Stimulated activated effector memory CD8-positive, alpha-beta T cell treated with anti-CD3 and anti-CD28 coated beads, Interleukin-12 subunit alpha, Interleukin-12 subunit beta, amount 100 ng/mL, for 72 hours (primary cell): ENCODE results near the gene RAPGEF2.
"Not testable (repeated sequence)": the region's sequence is repeated elsewhere in the genome, so short reads cannot be mapped to it uniquely, and the experiment has no call there.

Experiments used
- ATAC-seq: fragments of 150-1000 bp; cut with Tn5 transposase; 2 replicates; pipeline ENCODE4 v1.10.0; 2021
- DNase-seq, 2 donors: peaks; one replicate each; pipeline ENCODE4 v3.0.0; 2021 to 2022; ENCODE audit warnings: low spot score in 2 of 2
- H3K27ac Mint-ChIP-seq: one replicate; pipeline ENCODE4 v1.8.0; 2022; ENCODE audit warnings: mild to moderate bottlenecking, mixed read lengths
- H3K36me3 Mint-ChIP-seq: one replicate; pipeline ENCODE4 v1.8.0; 2022; ENCODE audit warnings: mild to moderate bottlenecking, mixed read lengths
- H3K4me1 Mint-ChIP-seq: one replicate; pipeline ENCODE4 v1.8.0; 2022; ENCODE audit warnings: mixed read lengths
- H3K4me3 Mint-ChIP-seq: one replicate; pipeline ENCODE4 v1.8.0; 2022; ENCODE audit warnings: mild to moderate bottlenecking, mixed read lengths
- H3K9me3 Mint-ChIP-seq: one replicate; pipeline ENCODE4 v1.8.0; 2022; ENCODE audit warnings: mixed read lengths

RAPGEF2 gene

GRCh38 chr4:159183885-159184605 lies 81.2 kb downstream of the RAPGEF2 start:
- H3K4me1 Mint-ChIP-seq, result peaks cover 26% of the 10 kb centered on the region
- not testable (repeated sequence) for ATAC-seq, H3K4me3 Mint-ChIP-seq, DNase-seq, H3K9me3 Mint-ChIP-seq, H3K36me3 Mint-ChIP-seq, H3K27ac Mint-ChIP-seq

- no peak overlapping the region for H3K27ac Mint-ChIP-seq
- no peak overlapping the region for H3K4me3 Mint-ChIP-seq
- no peaks in the 10 kb centered on the region for H3K36me3 Mint-ChIP-seq
- no peaks in the 10 kb centered on the region for H3K9me3 Mint-ChIP-seq
- DNase-seq, result no peak
- peaks cover 12% of the 10 kb centered on the region for H3K4me1 Mint-ChIP-seq
- peak; percentile 58 for ATAC-seq
Measured at GRCh38 chr4:159185591-159186023, 82.7 kb downstream of the RAPGEF2 start.

DNA sequence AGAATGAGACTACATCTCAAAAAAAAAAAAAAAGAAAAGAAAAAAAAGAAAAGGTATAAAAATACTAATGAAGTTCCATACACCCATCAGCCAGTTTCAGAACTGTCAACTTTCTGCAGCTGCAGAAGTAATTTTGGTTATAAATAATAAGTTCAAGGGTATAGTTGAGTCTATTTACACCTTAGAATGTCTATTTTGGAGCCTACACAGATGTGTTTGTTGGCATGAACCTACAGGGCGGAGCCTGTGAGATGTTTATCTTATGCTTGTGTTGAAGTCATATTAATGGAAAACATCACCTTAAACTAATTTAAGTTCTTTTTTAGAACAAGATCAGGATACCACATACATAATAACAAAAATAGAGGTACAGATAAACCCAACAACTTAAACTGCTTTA lies 85.8 kb downstream of the RAPGEF2 start:
- H3K9me3 Mint-ChIP-seq, result no peaks in the 10 kb centered on the region
- no peak overlapping the region for H3K27ac Mint-ChIP-seq
- H3K4me3 Mint-ChIP-seq, result no peak overlapping the region
- ATAC-seq (no peak), DNase-seq (no peak)
- H3K4me1 Mint-ChIP-seq, result peaks cover 12% of the 10 kb centered on the region
- H3K36me3 Mint-ChIP-seq, result no peaks in the 10 kb centered on the region

- DNase-seq (no peak), ATAC-seq (no peak)
- no peak overlapping the region for H3K27ac Mint-ChIP-seq
- peaks cover 4% of the 10 kb centered on the region for H3K36me3 Mint-ChIP-seq
- H3K4me1 Mint-ChIP-seq, result peaks cover 2% of the 10 kb centered on the region
- H3K4me3 Mint-ChIP-seq, result no peak overlapping the region
- no peaks in the 10 kb centered on the region for H3K9me3 Mint-ChIP-seq
Measured at GRCh38 chr4:159190651-159191050, 87.8 kb downstream of the RAPGEF2 start.

- H3K36me3 Mint-ChIP-seq, result peaks cover 5% of the 10 kb centered on the region
- ATAC-seq, result no peak
- no peak overlapping the region for H3K27ac Mint-ChIP-seq
- H3K9me3 Mint-ChIP-seq, result no peaks in the 10 kb centered on the region
- no peak overlapping the region for H3K4me3 Mint-ChIP-seq
- no peaks in the 10 kb centered on the region for H3K4me1 Mint-ChIP-seq
- no peak for DNase-seq
Measured at GRCh38 chr4:159191989-159192388, 89.1 kb downstream of the RAPGEF2 start.

DNA sequence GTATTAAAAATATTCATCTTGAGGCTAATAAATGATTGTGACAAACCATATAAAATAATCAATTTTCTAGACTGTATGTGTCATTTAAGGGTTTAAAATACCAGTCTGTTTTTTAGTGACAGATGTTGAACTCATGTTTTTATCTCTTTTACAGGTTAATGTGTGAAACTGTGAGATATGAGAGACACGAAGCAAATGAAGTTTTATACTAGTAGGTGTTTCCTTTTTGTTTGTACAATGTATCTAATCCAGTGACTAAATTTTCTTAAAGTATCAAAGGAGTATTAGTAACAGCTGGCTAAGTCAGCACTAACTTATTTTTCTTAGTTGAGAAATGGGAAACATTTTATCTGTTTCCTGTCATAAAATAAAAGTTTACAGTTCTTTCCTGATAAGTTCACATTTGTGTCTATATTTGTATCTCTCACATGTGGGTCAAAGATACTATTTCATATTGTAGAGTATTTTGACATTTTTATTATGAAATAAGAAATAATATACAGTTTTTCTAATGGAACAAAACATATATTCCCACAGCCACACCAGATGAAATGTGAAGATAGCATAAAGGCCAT lies 90.3 kb downstream of the RAPGEF2 start:
- Mint-ChIP-seq H3K4me1 (no peaks in the 10 kb centered on the region), H3K4me3 (no peak overlapping the region), H3K27ac (no peak overlapping the region), H3K36me3 (peaks cover 5% of the 10 kb centered on the region), H3K9me3 (no peaks in the 10 kb centered on the region)
- DNase-seq (no peak), ATAC-seq (no peak)

DNA sequence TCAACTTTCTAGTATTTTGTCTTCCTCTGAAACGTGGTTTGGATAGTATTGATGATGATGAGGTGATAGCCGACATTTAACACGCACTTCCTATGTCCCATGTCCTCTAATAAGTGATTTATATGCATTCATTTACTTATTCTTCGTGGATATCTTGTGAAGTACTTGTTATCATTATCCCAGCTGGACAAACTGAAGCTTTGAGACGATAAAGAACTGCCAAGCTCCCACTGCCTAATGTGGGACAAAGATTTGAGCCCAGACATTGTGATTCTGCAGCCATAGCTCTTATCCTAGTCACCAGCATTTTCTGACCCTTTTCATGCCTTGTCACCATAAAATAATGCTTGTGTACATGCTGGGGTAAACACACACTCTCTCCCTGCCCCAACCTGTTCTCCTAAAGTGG lies 92.5 kb downstream of the RAPGEF2 start:
- peaks cover 5% of the 10 kb centered on the region for H3K36me3 Mint-ChIP-seq
- no peaks in the 10 kb centered on the region for H3K9me3 Mint-ChIP-seq
- ATAC-seq (no peak), DNase-seq (no peak)
- H3K27ac Mint-ChIP-seq, result no peak overlapping the region
- no peak overlapping the region for H3K4me3 Mint-ChIP-seq
- H3K4me1 Mint-ChIP-seq, result no peaks in the 10 kb centered on the region

GRCh38 chr4:159197260-159197884 lies 94.5 kb downstream of the RAPGEF2 start:
- ATAC-seq (no peak), DNase-seq (no peak)
- no peaks in the 10 kb centered on the region for H3K9me3 Mint-ChIP-seq
- no peak overlapping the region for H3K4me3 Mint-ChIP-seq
- H3K4me1 Mint-ChIP-seq, result peaks cover 6% of the 10 kb centered on the region
- no peak overlapping the region for H3K27ac Mint-ChIP-seq
- peaks cover 5% of the 10 kb centered on the region for H3K36me3 Mint-ChIP-seq

DNA sequence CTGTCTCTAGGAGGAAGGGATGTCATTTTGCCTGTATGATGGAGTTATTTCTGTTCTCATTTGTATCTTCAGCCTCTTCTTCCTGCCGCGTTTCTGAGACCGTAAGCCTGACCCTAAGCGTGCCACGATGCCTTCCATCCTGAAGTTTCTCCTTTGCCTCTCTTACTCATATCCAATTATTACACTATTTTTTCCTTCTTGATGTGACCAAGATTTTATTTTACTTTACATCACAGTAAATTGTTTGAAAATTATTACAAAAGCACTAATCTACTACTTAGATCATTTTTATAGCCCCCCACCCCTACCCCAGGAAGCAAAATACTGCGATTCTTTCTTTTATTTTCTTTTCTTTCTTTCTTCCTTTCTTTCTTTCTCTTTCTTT lies 95.0 kb downstream of the RAPGEF2 start:
- DNase-seq, result no peak
- Mint-ChIP-seq H3K4me1 (peaks cover 11% of the 10 kb centered on the region), H3K9me3 (no peaks in the 10 kb centered on the region), H3K4me3 (no peak overlapping the region), H3K27ac (no peak overlapping the region), H3K36me3 (peaks cover 5% of the 10 kb centered on the region)
- ATAC-seq, result no peak

DNA sequence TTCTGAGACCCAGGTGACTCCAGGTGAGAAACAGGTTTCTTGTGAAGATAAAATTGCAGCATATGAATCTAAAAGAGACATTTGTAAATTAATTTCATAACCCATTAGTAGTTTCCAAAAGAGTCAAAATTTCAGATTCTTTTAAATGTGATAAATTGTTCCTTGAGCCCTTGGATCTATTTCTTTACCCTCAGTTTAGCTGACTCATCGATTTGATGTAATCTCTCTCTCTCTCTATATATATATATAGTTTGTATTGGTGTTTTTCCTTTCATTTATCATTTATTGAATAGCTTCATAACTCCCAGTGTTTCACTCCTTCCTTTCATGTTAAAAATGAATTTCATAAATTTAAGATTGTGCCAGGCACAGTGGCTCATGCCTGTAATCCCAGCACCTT lies 96.9 kb downstream of the RAPGEF2 start:
- no peak for ATAC-seq
- H3K27ac Mint-ChIP-seq, result no peak overlapping the region
- H3K36me3 Mint-ChIP-seq, result peaks cover 5% of the 10 kb centered on the region
- H3K4me1 Mint-ChIP-seq, result peaks cover 30% of the 10 kb centered on the region
- H3K9me3 Mint-ChIP-seq, result no peaks in the 10 kb centered on the region
- DNase-seq, result no peak
- no peak overlapping the region for H3K4me3 Mint-ChIP-seq

DNA sequence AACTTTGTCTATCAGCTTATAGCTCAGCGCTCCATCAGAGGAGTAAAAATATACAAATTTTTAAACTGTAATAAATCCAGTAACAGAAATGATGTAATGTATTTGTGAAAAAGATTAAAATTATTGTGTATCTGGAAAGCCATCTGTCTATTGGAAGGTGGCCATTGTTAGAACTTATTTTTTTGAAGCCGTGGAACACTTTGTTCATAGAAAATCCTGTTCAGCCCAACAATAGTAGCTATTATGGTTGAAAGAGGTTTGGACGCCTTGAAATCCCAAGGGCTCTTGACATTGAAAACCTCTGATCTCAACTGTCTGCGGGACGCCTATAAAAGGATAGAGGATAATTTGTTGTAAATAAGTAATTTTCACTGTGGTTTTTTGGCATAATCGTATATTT lies 98.3 kb downstream of the RAPGEF2 start:
- no peaks in the 10 kb centered on the region for H3K9me3 Mint-ChIP-seq
- no peak overlapping the region for H3K4me3 Mint-ChIP-seq
- H3K4me1 Mint-ChIP-seq, result peaks cover 40% of the 10 kb centered on the region
- no peak overlapping the region for H3K27ac Mint-ChIP-seq
- DNase-seq (no peak), ATAC-seq (no peak)
- H3K36me3 Mint-ChIP-seq, result no peaks in the 10 kb centered on the region

DNA sequence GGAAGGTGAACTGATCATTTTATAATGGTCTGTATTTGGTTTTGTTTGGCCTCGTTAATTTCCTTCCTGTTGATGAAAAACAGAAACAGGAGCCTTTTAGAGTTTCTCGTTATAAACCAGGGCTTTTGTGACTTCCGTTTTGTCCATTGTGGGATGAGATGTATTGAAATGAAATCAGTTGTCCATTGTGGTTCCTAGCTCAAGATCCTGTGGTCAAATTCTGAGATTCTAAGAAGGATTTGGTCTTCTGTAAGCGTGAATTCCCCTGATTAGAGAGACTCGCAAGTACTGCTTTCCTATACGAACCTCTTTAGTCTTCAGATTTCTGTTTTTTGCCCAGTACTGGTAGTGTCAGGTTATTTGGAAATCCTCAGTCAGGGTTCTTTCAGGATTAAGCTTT lies 101.7 kb downstream of the RAPGEF2 start:
- H3K27ac Mint-ChIP-seq, result peak overlapping the region; percentile 8
- peak overlapping the region; percentile 6 for H3K4me3 Mint-ChIP-seq
- H3K36me3 Mint-ChIP-seq, result no peaks in the 10 kb centered on the region
- DNase-seq (no peak), ATAC-seq (no peak)
- peaks cover 62% of the 10 kb centered on the region for H3K4me1 Mint-ChIP-seq
- H3K9me3 Mint-ChIP-seq, result no peaks in the 10 kb centered on the region

- Mint-ChIP-seq H3K4me1 (peaks cover 62% of the 10 kb centered on the region), H3K36me3 (no peaks in the 10 kb centered on the region), H3K4me3 (peak overlapping the region; percentile 42), H3K27ac (peak overlapping the region; percentile 66), H3K9me3 (no peaks in the 10 kb centered on the region)
- no peak for DNase-seq
- no peak for ATAC-seq
Measured at GRCh38 chr4:159205466-159205865, 102.6 kb downstream of the RAPGEF2 start.

GRCh38 chr4:159206427-159206871 lies 103.6 kb downstream of the RAPGEF2 start:
- ATAC-seq (peak; percentile 92), DNase-seq (peak in 1 of 2 donors; percentile 60)
- H3K4me1 Mint-ChIP-seq, result peaks cover 62% of the 10 kb centered on the region
- H3K27ac Mint-ChIP-seq, result peak overlapping the region; percentile 66
- H3K9me3 Mint-ChIP-seq, result no peaks in the 10 kb centered on the region
- H3K36me3 Mint-ChIP-seq, result peaks cover 3% of the 10 kb centered on the region
- peak overlapping the region; percentile 42 for H3K4me3 Mint-ChIP-seq

GRCh38 chr4:159209249-159209648 lies 106.4 kb downstream of the RAPGEF2 start:
- Mint-ChIP-seq H3K4me3 (no peak overlapping the region), H3K36me3 (peaks cover 6% of the 10 kb centered on the region), H3K27ac (no peak overlapping the region), H3K9me3 (no peaks in the 10 kb centered on the region), H3K4me1 (peaks cover 37% of the 10 kb centered on the region)
- ATAC-seq (no peak), DNase-seq (no peak)

DNA sequence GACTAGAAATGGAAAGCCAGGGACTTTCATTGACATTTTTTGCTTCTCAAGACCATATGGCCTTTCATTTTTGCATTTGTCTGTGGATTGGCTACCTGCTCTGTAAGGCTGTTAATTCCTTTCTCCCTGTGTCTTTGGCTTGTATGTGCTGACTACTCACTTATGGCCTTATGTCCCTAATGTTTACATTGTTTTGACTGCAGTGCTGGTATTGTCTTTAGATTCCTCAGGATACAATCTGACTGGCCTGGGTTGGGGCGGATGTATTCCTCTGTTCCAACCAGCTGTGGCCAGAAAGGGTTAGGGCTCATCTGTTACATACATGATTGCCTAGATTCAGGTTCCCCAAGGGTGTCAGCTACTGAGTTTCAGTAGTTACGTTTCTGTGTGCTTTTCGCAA lies 108.1 kb downstream of the RAPGEF2 start:
- Mint-ChIP-seq H3K27ac (no peak overlapping the region), H3K36me3 (peaks cover 6% of the 10 kb centered on the region), H3K9me3 (no peaks in the 10 kb centered on the region), H3K4me3 (no peak overlapping the region), H3K4me1 (peaks cover 24% of the 10 kb centered on the region)
- DNase-seq, result no peak
- no peak for ATAC-seq
